Measurements from ENCODE around the gene SYTL5.

Gene SYTL5

GRCh38 chrX:38102875-38103274 lies 96.5 kb downstream of the SYTL5 start:
- DNase-seq (ENCODE audit: low spot score), result no peak
- Histone ChIP-seq H2BK5ac (ENCODE audit: low read length) (no peak overlapping the region), H3K36me3 (replicated peaks in 1 of 2; ENCODE audit: control insufficient read depth in 2 of 2, insufficient read depth in 2 of 2, low read length in 2 of 2) (no peaks in the 10 kb centered on the region), H3K4me2 (ENCODE audit: insufficient read depth, low read length, poor library complexity, severe bottlenecking) (no peak overlapping the region), H2BK15ac (ENCODE audit: low read length) (no peak overlapping the region), H2AK5ac (ENCODE audit: low read depth, low read length) (no peak overlapping the region), H3K4me1 (ENCODE audit: control insufficient read depth in 2 of 2, insufficient read depth in 1 of 2, low read depth in 1 of 2, low read length in 2 of 2) (no peaks in the 10 kb centered on the region), H3K27me3 (ENCODE audit: control insufficient read depth in 3 of 3, insufficient read depth in 3 of 3, low read depth in 1 of 3, low read length in 3 of 3) (no peaks in the 10 kb centered on the region), H2AFZ (ENCODE audit: low read length) (no peak overlapping the region), H4K8ac (ENCODE audit: low read depth, low read length) (no peak overlapping the region), H3K18ac (ENCODE audit: low read length) (no peak overlapping the region), H3K27ac (replicated peaks; ENCODE audit: low read length) (no peak overlapping the region), H3K9me3 (replicated peaks in 1 of 2; ENCODE audit: control insufficient read depth in 2 of 2, insufficient read depth in 1 of 2, low read depth in 1 of 2, low read length in 2 of 2) (no peaks in the 10 kb centered on the region), H3K79me1 (ENCODE audit: low read depth, low read length) (no peaks in the 10 kb centered on the region), H3K23ac (ENCODE audit: low read depth, low read length, poor library complexity) (no peak overlapping the region), H3K4ac (ENCODE audit: low read length) (no peak overlapping the region), H2BK12ac (ENCODE audit: low read length) (no peak overlapping the region), H3K14ac (ENCODE audit: low read length) (no peak overlapping the region), H3K9ac (ENCODE audit: low read depth, low read length, poor library complexity) (no peak overlapping the region), H3K4me3 (ENCODE audit: low read length in 2 of 2) (no peak overlapping the region), H2BK120ac (ENCODE audit: low read depth, low read length) (no peak overlapping the region), H4K91ac (ENCODE audit: low read depth, low read length, poor library complexity) (no peak overlapping the region)
- WGBS, 2 donors (ENCODE audit: extremely low coverage in 2 of 2, insufficient read length in 2 of 2, insufficient replicate concordance in 1 of 2), result no CpG with 5 or more reads among the region's 1 CpG

GRCh38 chrX:38103857-38104812 lies 97.8 kb downstream of the SYTL5 start:
- no peak overlapping the region for H4K91ac ChIP-seq (ENCODE audit: low read depth, low read length, poor library complexity)
- H2BK12ac ChIP-seq (ENCODE audit: low read length), result no peak overlapping the region
- no peaks in the 10 kb centered on the region for H3K36me3 ChIP-seq (replicated peaks in 1 of 2; ENCODE audit: control insufficient read depth in 2 of 2, insufficient read depth in 2 of 2, low read length in 2 of 2)
- H3K4ac ChIP-seq (ENCODE audit: low read length), result no peak overlapping the region
- H3K9me3 ChIP-seq (replicated peaks in 1 of 2; ENCODE audit: control insufficient read depth in 2 of 2, insufficient read depth in 1 of 2, low read depth in 1 of 2, low read length in 2 of 2), result no peaks in the 10 kb centered on the region
- no peak overlapping the region for H2AFZ ChIP-seq (ENCODE audit: low read length)
- no peak overlapping the region for H3K18ac ChIP-seq (ENCODE audit: low read length)
- no peak overlapping the region for H3K14ac ChIP-seq (ENCODE audit: low read length)
- no peak overlapping the region for H3K4me3 ChIP-seq (ENCODE audit: low read length in 2 of 2)
- H2BK120ac ChIP-seq (ENCODE audit: low read depth, low read length), result no peak overlapping the region
- H4K8ac ChIP-seq (ENCODE audit: low read depth, low read length), result no peak overlapping the region
- H3K27ac ChIP-seq (replicated peaks; ENCODE audit: low read length), result no peak overlapping the region
- H3K4me1 ChIP-seq (ENCODE audit: control insufficient read depth in 2 of 2, insufficient read depth in 1 of 2, low read depth in 1 of 2, low read length in 2 of 2), result no peaks in the 10 kb centered on the region
- no peak overlapping the region for H3K9ac ChIP-seq (ENCODE audit: low read depth, low read length, poor library complexity)
- H3K23ac ChIP-seq (ENCODE audit: low read depth, low read length, poor library complexity), result no peak overlapping the region
- no peak overlapping the region for H2BK5ac ChIP-seq (ENCODE audit: low read length)
- no peaks in the 10 kb centered on the region for H3K27me3 ChIP-seq (ENCODE audit: control insufficient read depth in 3 of 3, insufficient read depth in 3 of 3, low read depth in 1 of 3, low read length in 3 of 3)
- no peaks in the 10 kb centered on the region for H3K79me1 ChIP-seq (ENCODE audit: low read depth, low read length)
- H2BK15ac ChIP-seq (ENCODE audit: low read length), result no peak overlapping the region
- DNase-seq (ENCODE audit: low spot score), result no peak
- WGBS, 2 donors (ENCODE audit: extremely low coverage in 2 of 2, insufficient read length in 2 of 2, insufficient replicate concordance in 1 of 2), result no CpG with 5 or more reads among the region's 5 CpGs
- H2AK5ac ChIP-seq (ENCODE audit: low read depth, low read length), result no peak overlapping the region
- no peak overlapping the region for H3K4me2 ChIP-seq (ENCODE audit: insufficient read depth, low read length, poor library complexity, severe bottlenecking)

GRCh38 chrX:38105216-38105725 lies 98.9 kb downstream of the SYTL5 start:
- no CpG with 5 or more reads among the region's 6 CpGs for WGBS, 2 donors (ENCODE audit: extremely low coverage in 2 of 2, insufficient read length in 2 of 2, insufficient replicate concordance in 1 of 2)
- Histone ChIP-seq H3K4me1 (ENCODE audit: control insufficient read depth in 2 of 2, insufficient read depth in 1 of 2, low read depth in 1 of 2, low read length in 2 of 2) (no peaks in the 10 kb centered on the region), H3K23ac (ENCODE audit: low read depth, low read length, poor library complexity) (no peak overlapping the region), H4K8ac (ENCODE audit: low read depth, low read length) (no peak overlapping the region), H3K18ac (ENCODE audit: low read length) (no peak overlapping the region), H3K36me3 (replicated peaks in 1 of 2; ENCODE audit: control insufficient read depth in 2 of 2, insufficient read depth in 2 of 2, low read length in 2 of 2) (no peaks in the 10 kb centered on the region), H2AFZ (ENCODE audit: low read length) (no peak overlapping the region), H3K9me3 (replicated peaks in 1 of 2; ENCODE audit: control insufficient read depth in 2 of 2, insufficient read depth in 1 of 2, low read depth in 1 of 2, low read length in 2 of 2) (no peaks in the 10 kb centered on the region), H2AK5ac (ENCODE audit: low read depth, low read length) (no peak overlapping the region), H3K9ac (ENCODE audit: low read depth, low read length, poor library complexity) (no peak overlapping the region), H3K4me2 (ENCODE audit: insufficient read depth, low read length, poor library complexity, severe bottlenecking) (no peak overlapping the region), H4K91ac (ENCODE audit: low read depth, low read length, poor library complexity) (no peak overlapping the region), H3K4ac (ENCODE audit: low read length) (no peak overlapping the region), H3K14ac (ENCODE audit: low read length) (no peak overlapping the region), H3K79me1 (ENCODE audit: low read depth, low read length) (no peaks in the 10 kb centered on the region), H2BK120ac (ENCODE audit: low read depth, low read length) (no peak overlapping the region), H3K27ac (replicated peaks; ENCODE audit: low read length) (no peak overlapping the region), H3K4me3 (ENCODE audit: low read length in 2 of 2) (no peak overlapping the region), H2BK5ac (ENCODE audit: low read length) (no peak overlapping the region), H2BK12ac (ENCODE audit: low read length) (no peak overlapping the region), H3K27me3 (ENCODE audit: control insufficient read depth in 3 of 3, insufficient read depth in 3 of 3, low read depth in 1 of 3, low read length in 3 of 3) (no peaks in the 10 kb centered on the region), H2BK15ac (ENCODE audit: low read length) (no peak overlapping the region)
- no peak for DNase-seq (ENCODE audit: low spot score)

- no peak overlapping the region for H3K27ac ChIP-seq (replicated peaks; ENCODE audit: low read length)
- H3K14ac ChIP-seq (ENCODE audit: low read length), result no peak overlapping the region
- H2BK15ac ChIP-seq (ENCODE audit: low read length), result no peak overlapping the region
- no peak overlapping the region for H2BK12ac ChIP-seq (ENCODE audit: low read length)
- H3K4me3 ChIP-seq (ENCODE audit: low read length in 2 of 2), result no peak overlapping the region
- H3K9ac ChIP-seq (ENCODE audit: low read depth, low read length, poor library complexity), result no peak overlapping the region
- no peak overlapping the region for H3K23ac ChIP-seq (ENCODE audit: low read depth, low read length, poor library complexity)
- no peak overlapping the region for H4K91ac ChIP-seq (ENCODE audit: low read depth, low read length, poor library complexity)
- no peaks in the 10 kb centered on the region for H3K9me3 ChIP-seq (replicated peaks in 1 of 2; ENCODE audit: control insufficient read depth in 2 of 2, insufficient read depth in 1 of 2, low read depth in 1 of 2, low read length in 2 of 2)
- H3K27me3 ChIP-seq (ENCODE audit: control insufficient read depth in 3 of 3, insufficient read depth in 3 of 3, low read depth in 1 of 3, low read length in 3 of 3), result no peaks in the 10 kb centered on the region
- no peak overlapping the region for H2AFZ ChIP-seq (ENCODE audit: low read length)
- no peak overlapping the region for H4K8ac ChIP-seq (ENCODE audit: low read depth, low read length)
- no peaks in the 10 kb centered on the region for H3K36me3 ChIP-seq (replicated peaks in 1 of 2; ENCODE audit: control insufficient read depth in 2 of 2, insufficient read depth in 2 of 2, low read length in 2 of 2)
- H3K18ac ChIP-seq (ENCODE audit: low read length), result no peak overlapping the region
- no peak overlapping the region for H2BK120ac ChIP-seq (ENCODE audit: low read depth, low read length)
- H2BK5ac ChIP-seq (ENCODE audit: low read length), result no peak overlapping the region
- DNase-seq (ENCODE audit: low spot score), result no peak
- no peak overlapping the region for H3K4me2 ChIP-seq (ENCODE audit: insufficient read depth, low read length, poor library complexity, severe bottlenecking)
- H3K79me1 ChIP-seq (ENCODE audit: low read depth, low read length), result no peaks in the 10 kb centered on the region
- no CpG with 5 or more reads among the region's 6 CpGs for WGBS, 2 donors (ENCODE audit: extremely low coverage in 2 of 2, insufficient read length in 2 of 2, insufficient replicate concordance in 1 of 2)
- no peak overlapping the region for H2AK5ac ChIP-seq (ENCODE audit: low read depth, low read length)
- no peak overlapping the region for H3K4ac ChIP-seq (ENCODE audit: low read length)
- H3K4me1 ChIP-seq (ENCODE audit: control insufficient read depth in 2 of 2, insufficient read depth in 1 of 2, low read depth in 1 of 2, low read length in 2 of 2), result no peaks in the 10 kb centered on the region
These were observed 100.8 kb downstream of the SYTL5 start for GRCh38 chrX:38106991-38107655.

Measured in neuronal stem cell (in vitro differentiated cells).